HCT116 (cell line): ENCODE data around the gene LYRM7. TPM values are rescaled to one million over a fixed set of nuclear protein-coding genes. Genes with fewer than 3 reads are reported as not detected.

Source experiments
- ATAC-seq: fragments of 200-7000 bp; cut with Tn5 transposase; 2 replicates; pipeline ENCODE4 v1.9.1; 2020; ENCODE audit warnings: mild to moderate bottlenecking, moderate library complexity
- BruUV-seq: library from RNA; stranded (reverse); fragments of 400-500 nt; replicated peaks from 2 replicates; lab custom pipeline; 2021; lab: Mats Ljungman, UMichigan
- CTCF ChIA-PET: fragments of 300-600 bp; sonication (Branson Sonifier 250); formaldehyde crosslinking; loops from one replicate; lab custom pipeline; 2021; ENCODE audit warnings: antibody characterized with exemption; lab: Charles Lee
- POLR2A ChIA-PET: fragments of 300-600, 350-600 bp; sonication (Branson Sonifier 250); formaldehyde crosslinking; loops from one replicate; lab custom pipeline; 2021; ENCODE audit warnings: antibody characterized with exemption; lab: Charles Lee
- RAD21 ChIA-PET, 2 experiments: fragments of 300-600 bp; sonication (Branson Sonifier 250); formaldehyde crosslinking; loops; one replicate each; lab custom pipeline; 2023; ENCODE audit warnings: low total read pairs in 2 of 2; ENCODE audit not compliant: uncharacterized antibody in 2 of 2, unreplicated experiment in 2 of 2, low non-redundant PET in 1 of 2; lab: Charles Lee
- DNase-seq: peaks from one replicate; pipeline ENCODE4 v3.0.0-alpha.2; 2010; ENCODE audit warnings: low read depth, low spot score
- H2AFZ ChIP-seq: fragments of 200-600 bp; shearing (Covaris generic), sonication (generic); 2 replicates; pipeline ENCODE4 v1.6.1; 2017; ENCODE audit warnings: low read depth, mixed run types, mixed read lengths, antibody characterized with exemption, low read length; ENCODE audit not compliant: poor library complexity, severe bottlenecking
- H3K27ac ChIP-seq: 2 replicates; pipeline ENCODE4 v1.5.1; 2012; ENCODE audit warnings: low read depth, low read length
- H3K27me3 ChIP-seq: fragments of 200-600 bp; sonication (generic); 2 replicates; pipeline ENCODE4 v1.6.1; 2016; ENCODE audit warnings: mixed run types, low read length, mixed read lengths; ENCODE audit not compliant: insufficient read depth
- H3K36me3 ChIP-seq, 2 experiments: fragments of 200-500 bp in 1 of 2; fragments of 200-600 bp in 1 of 2; sonication (Bioruptor generic) in 1 of 2; sonication (generic) in 1 of 2; 2 replicates each; pipeline versions ENCODE4 v1.5.1 to v1.6.1; 2014 to 2016; ENCODE audit warnings: low read length in 2 of 2, inconsistent platforms in 1 of 2, mixed read lengths in 1 of 2, mixed run types in 1 of 2; ENCODE audit not compliant: insufficient read depth in 2 of 2, control insufficient read depth in 1 of 2
- H3K4me1 ChIP-seq, 2 experiments: fragments of 200-600 bp in 1 of 2; sonication (generic) in 1 of 2; 2 replicates each; pipeline versions ENCODE4 v1.5.1 to v1.6.1; 2012 to 2017; ENCODE audit warnings: low read length in 2 of 2, inconsistent platforms in 1 of 2, mild to moderate bottlenecking in 1 of 2, mixed read lengths in 1 of 2, mixed run types in 1 of 2, moderate library complexity in 1 of 2; ENCODE audit not compliant: insufficient read depth in 2 of 2, control insufficient read depth in 1 of 2
- H3K4me2 ChIP-seq: fragments of 200-600 bp; sonication (generic); 2 replicates; pipeline ENCODE4 v1.6.1; 2017; ENCODE audit warnings: mixed run types, low read length, mixed read lengths
- H3K4me3 ChIP-seq, 2 experiments: fragments of 200-600 bp in 1 of 2; sonication (generic) in 1 of 2; replicated peaks in 1 of 2; 2 replicates each; pipeline ENCODE4 v1.5.1; 2011 to 2016; ENCODE audit warnings: low read length in 2 of 2, control low read depth in 1 of 2, low read depth in 1 of 2, mild to moderate bottlenecking in 1 of 2, mixed read lengths in 1 of 2, mixed run types in 1 of 2
- H3K79me2 ChIP-seq: fragments of 200-600 bp; sonication (generic); 2 replicates; pipeline ENCODE4 v1.6.1; 2017; ENCODE audit warnings: mild to moderate bottlenecking, mixed run types, low read length, moderate library complexity, mixed read lengths; ENCODE audit not compliant: insufficient read depth
- H3K9ac ChIP-seq: fragments of 200-600 bp; sonication (generic); 2 replicates; pipeline ENCODE4 v1.6.1; 2016; ENCODE audit warnings: low read length, mixed read lengths
- H3K9me2 ChIP-seq: fragments of 200-600 bp; sonication (generic), shearing (Covaris generic); 2 replicates; pipeline ENCODE4 v1.6.1; 2017; ENCODE audit warnings: mixed run types, mild to moderate bottlenecking, moderate library complexity; ENCODE audit not compliant: insufficient read depth
- H3K9me3 ChIP-seq, 2 experiments: fragments of 200-500 bp in 1 of 2; fragments of 200-600 bp in 1 of 2; sonication (Bioruptor generic) in 1 of 2; sonication (generic) in 1 of 2; 2 replicates each; pipeline ENCODE4 v1.6.1; 2014 to 2017; ENCODE audit warnings: low read length in 2 of 2, mixed read lengths in 2 of 2, inconsistent platforms in 1 of 2, low read depth in 1 of 2, mild to moderate bottlenecking in 1 of 2, mixed run types in 1 of 2, moderate library complexity in 1 of 2; ENCODE audit not compliant: control insufficient read depth in 1 of 2, insufficient read depth in 1 of 2
- H4K20me1 ChIP-seq: fragments of 200-600 bp; sonication (generic), shearing (Covaris generic); 2 replicates; pipeline ENCODE4 v1.6.1; 2017; ENCODE audit warnings: mixed run types, mild to moderate bottlenecking, moderate library complexity; ENCODE audit not compliant: insufficient read depth
- CBX3 ChIP-seq: IDR thresholded peaks from 2 replicates; pipeline ENCODE4 v1.6.1; 2012; ENCODE audit warnings: low read depth
- CEBPB ChIP-seq: IDR thresholded peaks from 2 replicates; pipeline ENCODE4 v1.6.1; 2012; ENCODE audit warnings: low read depth
- EGR1 ChIP-seq: IDR thresholded peaks from 2 replicates; pipeline ENCODE4 v1.6.1; 2012; ENCODE audit warnings: low read depth
- ELF1 ChIP-seq: IDR thresholded peaks from 2 replicates; pipeline ENCODE4 v1.6.1; 2012; ENCODE audit warnings: low read depth, borderline replicate concordance
- EZH2 ChIP-seq: fragments of 200-600 bp; sonication (generic); IDR thresholded peaks from 2 replicates; pipeline ENCODE4 v1.6.1; 2017; ENCODE audit warnings: antibody characterized with exemption, mixed run types
- EZH2phosphoT487 ChIP-seq: fragments of 200-600 bp; IDR thresholded peaks from 2 replicates; pipeline ENCODE4 v1.6.1; 2018; ENCODE audit warnings: antibody characterized with exemption, borderline replicate concordance
- FOSL1 ChIP-seq: IDR thresholded peaks from 2 replicates; pipeline ENCODE4 v1.6.1; 2012; ENCODE audit warnings: low read depth
- JUND ChIP-seq: IDR thresholded peaks from 2 replicates; pipeline ENCODE4 v1.6.1; 2012
- POLR2AphosphoS5 ChIP-seq: IDR thresholded peaks from 2 replicates; pipeline ENCODE4 v1.6.1; 2011; ENCODE audit warnings: mild to moderate bottlenecking, low read depth, low read length, moderate library complexity
- SIN3A ChIP-seq: IDR thresholded peaks from 2 replicates; pipeline ENCODE4 v1.6.1; 2012; ENCODE audit warnings: low read depth
- SP1 ChIP-seq: IDR thresholded peaks from 2 replicates; pipeline ENCODE4 v1.6.1; 2012; ENCODE audit warnings: low read depth
- SRF ChIP-seq: IDR thresholded peaks from 2 replicates; pipeline ENCODE4 v1.6.1; 2012; ENCODE audit warnings: low read depth
- TCF7L2 ChIP-seq: IDR thresholded peaks from 2 replicates; pipeline ENCODE4 v1.7.0; 2011; ENCODE audit warnings: borderline replicate concordance, inconsistent platforms; ENCODE audit not compliant: insufficient read depth, insufficient read length; ENCODE audit errors: extremely low read depth
- ZFX ChIP-seq: fragments of 450-650 bp; IDR thresholded peaks from 2 replicates; pipeline ENCODE4 v1.6.1; 2017
- intact Hi-C: fragments of 100-400 bp; cut with micrococcal nuclease; formaldehyde crosslinking; loops from 2 replicates; pipeline ENCODE4 v1.10.0; 2022
- total RNA-seq: library from RNA; stranded (reverse); gene quantifications from one replicate; pipeline ENCODE4 v1.2.1, GENCODE V29; 2021; ENCODE audit not compliant: unreplicated experiment
- TF ChIP-seq, protein P1 (sequence below): IDR thresholded peaks from 2 replicates; pipeline ENCODE4 v1.6.1; 2012
- TF ChIP-seq, protein P2 (sequence below), 3 experiments: fragments of 200-600 bp in 1 of 3; sonication (generic) in 1 of 3; IDR thresholded peaks in 2 of 3; conservative IDR thresholded peaks in 1 of 3; 2 replicates each; pipeline ENCODE4 v1.5.1; 2012 to 2017; ENCODE audit warnings: low read depth in 2 of 3, low read length in 2 of 3, antibody characterized with exemption in 1 of 3, borderline replicate concordance in 1 of 3, control low read depth in 1 of 3, mild to moderate bottlenecking in 1 of 3, mixed read lengths in 1 of 3, mixed run types in 1 of 3, moderate library complexity in 1 of 3; ENCODE audit not compliant: insufficient read depth in 1 of 3
- TF ChIP-seq, protein P3 (sequence below): IDR thresholded peaks from 2 replicates; pipeline ENCODE4 v1.6.1; 2012; ENCODE audit warnings: low read depth
- TF ChIP-seq, protein P4 (sequence below): IDR thresholded peaks from 2 replicates; pipeline ENCODE4 v1.6.1; 2011; ENCODE audit warnings: mild to moderate bottlenecking, low read length, moderate library complexity; ENCODE audit not compliant: insufficient replicate concordance; ENCODE audit errors: extremely low read depth
- TF ChIP-seq, protein P5 (sequence below): IDR thresholded peaks from 2 replicates; pipeline ENCODE4 v1.6.1; 2012

Gene LYRM7
- total RNA-seq, 1 experiment from 2014 or later, result 14.4 TPM

DNA sequence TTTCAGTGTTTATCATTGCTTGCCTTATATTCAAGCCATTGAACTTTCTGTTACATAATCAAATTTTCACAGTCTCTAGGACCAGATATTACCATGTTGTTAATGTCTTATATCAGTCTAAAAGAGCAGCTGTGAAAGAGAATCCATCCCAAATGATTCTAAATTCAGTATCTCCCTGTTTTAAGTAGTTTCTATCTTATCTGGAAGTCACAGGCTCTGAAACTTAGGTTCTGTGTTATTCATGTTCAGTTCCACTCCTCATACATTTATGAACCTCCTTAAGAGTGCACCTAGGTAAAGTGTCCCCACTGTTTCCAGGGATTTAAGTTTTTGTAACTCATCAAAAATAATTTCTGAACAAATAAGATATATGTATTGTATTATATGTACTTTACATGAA, 9.7 kb downstream of the LYRM7 start:
- H3K9me3 ChIP-seq, result no peaks in the 10 kb centered on the region
- no peaks in the 10 kb centered on the region for H3K4me1 ChIP-seq
- TF ChIP-seq CBX3, result no peak
- no peak for TF ChIP-seq JUND
- TF ChIP-seq, protein P1, sequence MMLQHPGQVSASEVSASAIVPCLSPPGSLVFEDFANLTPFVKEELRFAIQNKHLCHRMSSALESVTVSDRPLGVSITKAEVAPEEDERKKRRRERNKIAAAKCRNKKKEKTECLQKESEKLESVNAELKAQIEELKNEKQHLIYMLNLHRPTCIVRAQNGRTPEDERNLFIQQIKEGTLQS, result no peak
- no peak for TF ChIP-seq ZFX
- no peak for TF ChIP-seq CEBPB
- no peak for TF ChIP-seq EZH2phosphoT487
- TF ChIP-seq, protein P2, sequence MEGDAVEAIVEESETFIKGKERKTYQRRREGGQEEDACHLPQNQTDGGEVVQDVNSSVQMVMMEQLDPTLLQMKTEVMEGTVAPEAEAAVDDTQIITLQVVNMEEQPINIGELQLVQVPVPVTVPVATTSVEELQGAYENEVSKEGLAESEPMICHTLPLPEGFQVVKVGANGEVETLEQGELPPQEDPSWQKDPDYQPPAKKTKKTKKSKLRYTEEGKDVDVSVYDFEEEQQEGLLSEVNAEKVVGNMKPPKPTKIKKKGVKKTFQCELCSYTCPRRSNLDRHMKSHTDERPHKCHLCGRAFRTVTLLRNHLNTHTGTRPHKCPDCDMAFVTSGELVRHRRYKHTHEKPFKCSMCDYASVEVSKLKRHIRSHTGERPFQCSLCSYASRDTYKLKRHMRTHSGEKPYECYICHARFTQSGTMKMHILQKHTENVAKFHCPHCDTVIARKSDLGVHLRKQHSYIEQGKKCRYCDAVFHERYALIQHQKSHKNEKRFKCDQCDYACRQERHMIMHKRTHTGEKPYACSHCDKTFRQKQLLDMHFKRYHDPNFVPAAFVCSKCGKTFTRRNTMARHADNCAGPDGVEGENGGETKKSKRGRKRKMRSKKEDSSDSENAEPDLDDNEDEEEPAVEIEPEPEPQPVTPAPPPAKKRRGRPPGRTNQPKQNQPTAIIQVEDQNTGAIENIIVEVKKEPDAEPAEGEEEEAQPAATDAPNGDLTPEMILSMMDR (IDR thresholded peaks at IDR 0.05 in 2 of 3, conservative IDR thresholded peaks at IDR 0.05 in 1 of 3; ENCODE audit: borderline replicate concordance in 1 of 3, insufficient read depth in 1 of 3, low read depth in 2 of 3, low read length in 2 of 3), result no peak
- TF ChIP-seq, protein P3, sequence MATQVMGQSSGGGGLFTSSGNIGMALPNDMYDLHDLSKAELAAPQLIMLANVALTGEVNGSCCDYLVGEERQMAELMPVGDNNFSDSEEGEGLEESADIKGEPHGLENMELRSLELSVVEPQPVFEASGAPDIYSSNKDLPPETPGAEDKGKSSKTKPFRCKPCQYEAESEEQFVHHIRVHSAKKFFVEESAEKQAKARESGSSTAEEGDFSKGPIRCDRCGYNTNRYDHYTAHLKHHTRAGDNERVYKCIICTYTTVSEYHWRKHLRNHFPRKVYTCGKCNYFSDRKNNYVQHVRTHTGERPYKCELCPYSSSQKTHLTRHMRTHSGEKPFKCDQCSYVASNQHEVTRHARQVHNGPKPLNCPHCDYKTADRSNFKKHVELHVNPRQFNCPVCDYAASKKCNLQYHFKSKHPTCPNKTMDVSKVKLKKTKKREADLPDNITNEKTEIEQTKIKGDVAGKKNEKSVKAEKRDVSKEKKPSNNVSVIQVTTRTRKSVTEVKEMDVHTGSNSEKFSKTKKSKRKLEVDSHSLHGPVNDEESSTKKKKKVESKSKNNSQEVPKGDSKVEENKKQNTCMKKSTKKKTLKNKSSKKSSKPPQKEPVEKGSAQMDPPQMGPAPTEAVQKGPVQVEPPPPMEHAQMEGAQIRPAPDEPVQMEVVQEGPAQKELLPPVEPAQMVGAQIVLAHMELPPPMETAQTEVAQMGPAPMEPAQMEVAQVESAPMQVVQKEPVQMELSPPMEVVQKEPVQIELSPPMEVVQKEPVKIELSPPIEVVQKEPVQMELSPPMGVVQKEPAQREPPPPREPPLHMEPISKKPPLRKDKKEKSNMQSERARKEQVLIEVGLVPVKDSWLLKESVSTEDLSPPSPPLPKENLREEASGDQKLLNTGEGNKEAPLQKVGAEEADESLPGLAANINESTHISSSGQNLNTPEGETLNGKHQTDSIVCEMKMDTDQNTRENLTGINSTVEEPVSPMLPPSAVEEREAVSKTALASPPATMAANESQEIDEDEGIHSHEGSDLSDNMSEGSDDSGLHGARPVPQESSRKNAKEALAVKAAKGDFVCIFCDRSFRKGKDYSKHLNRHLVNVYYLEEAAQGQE, result no peak
- TF ChIP-seq, protein P4, sequence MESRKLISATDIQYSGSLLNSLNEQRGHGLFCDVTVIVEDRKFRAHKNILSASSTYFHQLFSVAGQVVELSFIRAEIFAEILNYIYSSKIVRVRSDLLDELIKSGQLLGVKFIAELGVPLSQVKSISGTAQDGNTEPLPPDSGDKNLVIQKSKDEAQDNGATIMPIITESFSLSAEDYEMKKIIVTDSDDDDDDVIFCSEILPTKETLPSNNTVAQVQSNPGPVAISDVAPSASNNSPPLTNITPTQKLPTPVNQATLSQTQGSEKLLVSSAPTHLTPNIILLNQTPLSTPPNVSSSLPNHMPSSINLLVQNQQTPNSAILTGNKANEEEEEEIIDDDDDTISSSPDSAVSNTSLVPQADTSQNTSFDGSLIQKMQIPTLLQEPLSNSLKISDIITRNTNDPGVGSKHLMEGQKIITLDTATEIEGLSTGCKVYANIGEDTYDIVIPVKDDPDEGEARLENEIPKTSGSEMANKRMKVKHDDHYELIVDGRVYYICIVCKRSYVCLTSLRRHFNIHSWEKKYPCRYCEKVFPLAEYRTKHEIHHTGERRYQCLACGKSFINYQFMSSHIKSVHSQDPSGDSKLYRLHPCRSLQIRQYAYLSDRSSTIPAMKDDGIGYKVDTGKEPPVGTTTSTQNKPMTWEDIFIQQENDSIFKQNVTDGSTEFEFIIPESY, result no peak
- TF ChIP-seq SRF, result no peak
- no peak for TF ChIP-seq POLR2AphosphoS5
- no peak for TF ChIP-seq ELF1
- TF ChIP-seq FOSL1, result no peak
- TF ChIP-seq SIN3A, result no peak
- TF ChIP-seq EZH2, result no peak
- TF ChIP-seq, protein P5, sequence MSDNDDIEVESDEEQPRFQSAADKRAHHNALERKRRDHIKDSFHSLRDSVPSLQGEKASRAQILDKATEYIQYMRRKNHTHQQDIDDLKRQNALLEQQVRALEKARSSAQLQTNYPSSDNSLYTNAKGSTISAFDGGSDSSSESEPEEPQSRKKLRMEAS, result no peak
- TF ChIP-seq TCF7L2, result no peak
- TF ChIP-seq EGR1, result no peak
- no peak for TF ChIP-seq SP1
- H3K9ac ChIP-seq, result no peak overlapping the region
- no peak overlapping the region for H3K4me2 ChIP-seq
- H3K4me3 ChIP-seq, result no peak overlapping the region
- DNase-seq (no peak), ATAC-seq (no peak)
- no peaks in the 10 kb centered on the region; a peak in 1 of 4 replicates for H3K36me3 ChIP-seq
- POLR2A ChIA-PET, result no interaction called here
- H2AFZ ChIP-seq, result no peak overlapping the region
- BruUV-seq, result no TSS peak
- no peaks in the 10 kb centered on the region for H3K9me2 ChIP-seq
- intact Hi-C loops, result no loop called here
- CTCF ChIA-PET, result no interaction called here
- H3K27me3 ChIP-seq, result no peaks in the 10 kb centered on the region
- H3K79me2 ChIP-seq, result peaks cover 8% of the 10 kb centered on the region
- no peak overlapping the region for H3K27ac ChIP-seq
- RAD21 ChIA-PET, result no interaction called here
- no peaks in the 10 kb centered on the region for H4K20me1 ChIP-seq
